Measurements from ENCODE around the gene NBAS. TPM values are rescaled to one million over a fixed set of nuclear protein-coding genes. Genes with fewer than 3 reads are reported as not detected.

NBAS gene
- total RNA-seq, 1 experiment from 2014 or later: 35.1 TPM

GRCh38 chr2:15311201-15311907, 249.8 kb downstream of the NBAS start:
- no peak for DNase-seq (ENCODE audit: low read depth)

GRCh38 chr2:15307526-15307925, 253.6 kb downstream of the NBAS start:
- DNase-seq (ENCODE audit: low read depth): no peak

- no peak for DNase-seq (ENCODE audit: low read depth)
Measured at GRCh38 chr2:15306706-15307105, 254.4 kb downstream of the NBAS start.

- DNase-seq (ENCODE audit: low read depth): no peak
Measured at GRCh38 chr2:15303874-15304273, 257.3 kb downstream of the NBAS start.

- DNase-seq (ENCODE audit: low read depth): peak; percentile 75
Measured at GRCh38 chr2:15302154-15302553, 259.0 kb downstream of the NBAS start.

- DNase-seq (ENCODE audit: low read depth): no peak
Measured at GRCh38 chr2:15300624-15301573, 260.2 kb downstream of the NBAS start.

GRCh38 chr2:15299904-15300520, 261.1 kb downstream of the NBAS start:
- DNase-seq (ENCODE audit: low read depth): no peak

- peak; percentile 76 for DNase-seq (ENCODE audit: low read depth)
Measured at GRCh38 chr2:15298770-15299169, 262.4 kb downstream of the NBAS start.

GRCh38 chr2:15293262-15293937, 267.7 kb downstream of the NBAS start:
- DNase-seq (ENCODE audit: low read depth): no peak

GRCh38 chr2:15287447-15288184, 273.5 kb downstream of the NBAS start:
- DNase-seq (ENCODE audit: low read depth): no peak

- DNase-seq (ENCODE audit: low read depth): no peak
Measured at GRCh38 chr2:15284614-15285013, 276.5 kb downstream of the NBAS start.

GRCh38 chr2:15281681-15282080, 279.5 kb downstream of the NBAS start:
- DNase-seq (ENCODE audit: low read depth): no peak

- no peak for DNase-seq (ENCODE audit: low read depth)
Measured at GRCh38 chr2:15279201-15279876, 281.8 kb downstream of the NBAS start.

GRCh38 chr2:15278296-15278695, 282.8 kb downstream of the NBAS start:
- DNase-seq (ENCODE audit: low read depth): no peak

GRCh38 chr2:15275346-15275745, 285.8 kb downstream of the NBAS start:
- no peak for DNase-seq (ENCODE audit: low read depth)

GRCh38 chr2:15273452-15273851, 287.7 kb downstream of the NBAS start:
- no peak for DNase-seq (ENCODE audit: low read depth)

GRCh38 chr2:15272942-15273341, 288.2 kb downstream of the NBAS start:
- no peak for DNase-seq (ENCODE audit: low read depth)

GRCh38 chr2:15271941-15272542, 289.1 kb downstream of the NBAS start:
- no peak for DNase-seq (ENCODE audit: low read depth)

GRCh38 chr2:15271276-15271675, 289.9 kb downstream of the NBAS start:
- DNase-seq (ENCODE audit: low read depth): no peak

GRCh38 chr2:15269043-15269442, 292.1 kb downstream of the NBAS start:
- no peak for DNase-seq (ENCODE audit: low read depth)

Data from LHCN-M2 (cell line).